Umbilical cord (tissue), 2 donors: Measurements from ENCODE around the gene METTL23. TPM values are rescaled to one million over a fixed set of nuclear protein-coding genes. Genes with fewer than 3 reads are reported as not detected.
"Not testable (repeated sequence)": the region's sequence is repeated elsewhere in the genome, so short reads cannot be mapped to it uniquely, and the experiment has no call there.

Experiments
- DNase-seq: peaks from one replicate; pipeline ENCODE4 v3.0.0-alpha.2; 2015; ENCODE audit warnings: low spot score
- total RNA-seq: library from RNA; depleted of rRNA; stranded (reverse); fragments of >200 nt; gene quantifications from one replicate; pipeline ENCODE4 v1.2.3, GENCODE V29; 2014; ENCODE audit warnings: low replicate concordance; ENCODE audit not compliant: insufficient read depth

The METTL23 gene
- total RNA-seq, 1 donor from 2014 or later: 16.9 TPM

DNA sequence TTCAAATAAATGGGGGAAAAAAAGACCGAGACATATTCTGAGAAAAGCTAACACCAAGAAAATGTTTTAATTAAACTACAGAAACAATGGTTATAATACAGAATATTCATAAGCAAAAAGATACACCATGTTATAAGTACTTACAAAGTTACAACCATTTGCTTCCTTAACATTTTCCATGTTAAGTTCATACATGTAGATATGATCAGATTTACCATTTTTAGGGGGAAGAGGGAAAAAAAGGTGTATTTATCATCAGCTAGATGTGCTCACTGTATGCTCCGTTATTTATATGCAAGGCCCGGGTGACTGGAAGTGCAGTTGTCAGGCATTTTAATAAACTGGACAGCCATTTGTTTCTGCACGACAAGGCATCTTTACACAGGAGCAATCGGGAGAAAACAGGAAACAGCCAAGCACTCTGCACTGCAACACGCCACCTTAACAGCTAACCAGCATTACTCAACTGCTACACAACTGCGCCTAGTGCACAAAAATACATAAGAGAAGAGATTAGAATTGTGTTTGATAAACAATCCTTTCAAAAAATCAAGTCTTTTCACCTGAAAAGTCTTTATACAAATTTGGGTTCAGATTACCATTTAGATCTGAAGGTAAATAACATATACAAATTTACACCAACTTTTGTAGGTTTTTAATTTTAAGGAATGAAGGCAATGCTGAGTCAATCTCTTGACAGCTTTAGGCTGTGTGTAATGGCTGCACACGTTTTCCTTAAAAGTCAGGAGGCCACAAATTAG, 7.6 kb downstream of the METTL23 start:
- no peak for DNase-seq

DNA sequence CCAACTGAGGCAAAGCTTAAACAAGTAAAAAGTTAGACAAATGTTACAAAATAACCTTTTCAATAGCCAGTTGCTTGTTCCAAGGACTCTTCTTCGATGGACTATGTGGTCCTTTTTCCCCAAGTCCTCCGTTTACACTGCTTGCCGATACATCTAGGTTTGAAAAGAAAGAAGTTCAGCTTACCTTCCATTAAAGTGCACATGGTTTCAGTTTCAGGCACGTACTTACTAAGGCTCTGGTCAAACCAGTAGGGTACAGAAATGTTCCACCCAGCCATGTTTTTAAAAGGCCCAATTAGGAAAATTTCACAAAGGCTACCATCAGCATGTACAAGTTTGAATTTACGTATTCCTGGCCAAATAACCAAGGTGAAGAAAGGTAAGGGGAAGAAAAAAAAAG, 8.4 kb downstream of the METTL23 start:
- DNase-seq: peak; percentile 30

- no peak for DNase-seq
Observed at GRCh38 chr17:76735586-76736348, 9.1 kb downstream of the METTL23 start.

DNA sequence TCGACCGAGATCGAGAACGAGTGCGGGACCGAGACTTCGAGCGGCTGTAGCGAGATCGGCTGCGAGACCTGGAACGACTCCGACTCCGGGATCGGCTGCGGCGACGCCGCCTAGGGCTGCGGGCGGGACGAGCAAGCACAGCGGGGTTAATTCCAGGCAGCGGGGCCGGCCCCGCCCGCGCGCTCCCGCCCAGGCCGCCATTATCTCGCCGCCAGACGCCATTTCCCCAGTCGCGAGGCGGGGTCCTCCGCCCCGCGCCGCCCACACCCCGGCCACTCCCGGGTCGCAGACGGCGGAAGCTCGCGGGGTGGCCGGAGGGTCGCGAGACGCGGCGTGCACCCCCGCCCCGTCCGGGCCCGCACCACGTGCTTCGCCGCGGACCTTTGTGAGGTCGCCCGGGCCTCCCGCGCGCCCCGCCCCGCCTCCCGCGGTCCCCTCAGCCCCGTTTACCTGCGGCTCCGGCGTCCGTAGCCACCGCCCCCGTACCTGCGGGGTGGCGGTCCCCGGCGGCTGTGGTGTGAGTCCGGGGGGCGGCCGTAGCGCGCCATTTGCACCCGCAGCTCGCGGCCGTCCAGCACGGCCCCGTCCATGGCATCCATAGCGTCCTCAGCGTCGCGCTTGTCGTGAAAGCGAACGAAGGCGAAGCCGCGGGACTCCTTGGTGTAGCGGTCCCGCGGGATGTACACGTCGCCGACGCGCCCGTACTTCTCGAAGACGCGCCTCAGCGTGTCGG, 9.9 kb downstream of the METTL23 start:
- DNase-seq: peak; percentile 79

GRCh38 chr17:76737082-76737675, 10.5 kb downstream of the METTL23 start, which contains the start of gene SRSF2:
SRSF2 (minus strand) TSS chr17:76737331; CDS start chr17:76737160, 171 bp downstream.
- peak; percentile 100 for DNase-seq

DNA sequence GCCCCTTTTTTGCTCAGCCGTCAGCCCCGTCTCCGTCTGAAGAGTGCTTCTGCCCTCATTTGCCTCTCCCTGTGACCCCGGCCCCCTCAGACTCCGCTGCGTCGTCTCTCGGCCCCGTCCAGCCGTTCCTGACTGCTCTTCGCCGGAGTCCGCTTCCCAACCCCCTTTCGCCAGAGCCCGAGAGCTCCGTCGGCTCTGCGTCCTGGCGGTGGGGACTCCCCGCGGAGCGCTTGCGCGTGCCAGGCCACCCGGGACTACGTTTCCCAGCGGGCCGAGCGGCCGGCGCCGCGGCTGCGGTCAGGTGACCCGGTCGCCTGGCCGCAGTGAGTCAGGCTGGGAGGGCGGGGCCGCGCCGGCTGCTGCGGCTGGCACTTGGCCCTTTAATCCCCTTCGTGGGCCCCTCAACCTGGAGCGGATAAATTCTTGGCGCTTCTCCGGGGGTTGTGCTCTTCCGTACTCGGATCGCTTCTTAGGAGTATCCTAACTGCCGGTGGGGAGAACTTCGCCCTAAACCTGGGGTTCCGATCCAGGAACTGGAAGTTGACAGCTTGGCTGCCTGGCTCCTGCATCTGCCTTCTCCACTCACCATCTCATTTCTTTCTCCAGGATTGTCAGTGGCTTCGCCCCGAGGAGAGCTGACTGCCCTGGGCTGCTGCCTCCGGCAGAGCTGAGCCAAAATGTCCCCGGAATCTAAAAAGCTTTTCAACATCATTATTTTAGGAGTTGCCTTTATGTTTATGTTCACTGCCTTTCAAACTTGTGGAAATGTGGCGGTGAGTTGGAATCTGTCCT, 11.2 kb downstream of the METTL23 start, which contains the start of gene MFSD11:
MFSD11 (plus strand) TSS at position 444 of the 792 bp plus-strand sequence; CDS start at position 678, 234 bp downstream.
- peak; percentile 98 for DNase-seq

- DNase-seq: peak; percentile 35
Observed at GRCh38 chr17:76738468-76738850, 11.8 kb downstream of the METTL23 start.

DNA sequence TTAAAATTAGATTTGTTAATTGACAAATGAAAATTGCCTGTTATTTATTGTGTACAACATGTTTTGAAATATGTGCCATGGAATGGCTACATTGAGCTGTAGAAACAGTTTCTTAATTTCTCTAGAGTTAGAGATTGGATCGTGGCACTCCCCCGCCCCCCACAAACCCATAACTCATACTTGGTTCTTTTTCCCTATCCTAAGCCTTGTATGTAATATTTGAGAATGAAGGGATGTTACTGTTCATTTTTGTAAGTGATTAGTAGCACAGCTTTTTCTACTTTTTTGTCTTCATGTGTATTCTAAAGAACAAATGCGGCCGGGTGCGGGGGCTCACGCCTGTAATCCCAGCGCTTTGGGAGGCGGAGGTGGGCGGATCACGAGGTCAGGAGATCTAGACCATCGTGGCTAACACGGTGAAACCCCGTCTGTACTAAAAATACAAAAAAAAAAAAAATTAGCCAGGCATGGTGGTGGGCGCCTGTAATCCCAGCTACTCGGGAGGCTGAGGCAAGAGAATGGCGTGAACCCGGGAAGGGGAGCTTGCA, 13.0 kb downstream of the METTL23 start:
- not testable (repeated sequence) for DNase-seq

- peak; percentile 76 for DNase-seq
Observed at GRCh38 chr17:76740329-76741118, 13.9 kb downstream of the METTL23 start.

DNA sequence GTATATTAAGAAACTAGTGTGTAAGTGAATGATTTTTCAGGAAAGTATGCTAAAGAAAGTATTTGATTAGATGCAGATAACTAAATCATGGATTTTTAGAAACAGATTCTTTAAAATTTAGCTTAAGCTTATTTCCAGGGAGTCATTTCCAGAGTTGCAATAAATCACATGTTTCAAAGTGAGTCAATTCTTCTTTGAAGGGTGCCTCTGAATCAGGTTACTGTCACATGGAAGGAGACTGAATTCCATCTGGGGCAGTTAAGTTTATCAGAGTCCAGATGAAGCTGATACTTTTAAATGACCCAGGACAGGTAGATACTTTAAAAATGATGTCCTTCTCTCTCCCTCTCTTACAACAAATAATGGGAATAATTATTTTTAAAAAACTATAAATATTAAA, 16.3 kb downstream of the METTL23 start:
- no peak for DNase-seq

GRCh38 chr17:76744747-76745146, 18.1 kb downstream of the METTL23 start:
- DNase-seq: no peak

DNA sequence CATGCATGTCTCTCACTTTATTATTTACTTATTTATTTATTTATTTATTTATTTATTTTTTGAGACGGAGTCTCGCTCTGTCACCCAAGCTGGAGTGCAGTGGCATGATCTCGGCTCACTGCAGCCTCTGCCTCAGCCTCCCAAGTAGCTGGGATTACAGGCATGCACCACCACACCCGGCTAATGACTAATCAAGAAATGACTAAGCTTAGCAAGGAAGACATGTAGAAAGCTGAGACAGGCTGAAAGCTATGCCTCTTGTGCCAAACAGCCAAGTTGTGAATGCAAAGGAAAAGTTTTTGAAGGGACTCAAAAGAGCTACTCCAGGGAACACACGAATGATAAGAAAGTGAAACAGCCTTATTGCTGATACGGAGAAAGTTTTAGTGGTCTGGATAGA, 19.1 kb downstream of the METTL23 start:
- not testable (repeated sequence) for DNase-seq

- DNase-seq: no peak
Observed at GRCh38 chr17:76747716-76748363, 21.2 kb downstream of the METTL23 start.

DNA sequence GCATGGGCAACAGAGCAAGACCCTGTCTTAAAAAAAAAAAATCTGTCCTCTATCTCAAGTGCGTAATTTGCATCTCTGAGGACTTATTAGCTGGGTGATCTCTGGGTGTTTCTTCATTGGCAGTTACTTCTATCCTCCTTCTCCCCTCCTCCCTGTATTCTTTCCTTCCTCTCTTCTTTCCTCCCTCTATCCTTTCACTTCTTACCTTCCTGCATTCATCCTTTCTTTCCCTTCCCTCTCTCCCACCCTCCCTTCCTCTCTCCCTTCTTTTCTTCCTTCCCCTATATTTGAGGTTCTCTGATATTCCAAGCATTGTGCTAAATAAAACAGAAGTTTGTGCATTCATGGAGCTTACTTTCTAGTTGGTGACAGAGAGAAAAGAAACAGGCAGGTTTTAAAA, 22.0 kb downstream of the METTL23 start:
- DNase-seq: no peak

GRCh38 chr17:76751416-76751993, 24.9 kb downstream of the METTL23 start:
- DNase-seq: no peak

- no peak for DNase-seq
Observed at GRCh38 chr17:76752006-76752405, 25.4 kb downstream of the METTL23 start.

DNA sequence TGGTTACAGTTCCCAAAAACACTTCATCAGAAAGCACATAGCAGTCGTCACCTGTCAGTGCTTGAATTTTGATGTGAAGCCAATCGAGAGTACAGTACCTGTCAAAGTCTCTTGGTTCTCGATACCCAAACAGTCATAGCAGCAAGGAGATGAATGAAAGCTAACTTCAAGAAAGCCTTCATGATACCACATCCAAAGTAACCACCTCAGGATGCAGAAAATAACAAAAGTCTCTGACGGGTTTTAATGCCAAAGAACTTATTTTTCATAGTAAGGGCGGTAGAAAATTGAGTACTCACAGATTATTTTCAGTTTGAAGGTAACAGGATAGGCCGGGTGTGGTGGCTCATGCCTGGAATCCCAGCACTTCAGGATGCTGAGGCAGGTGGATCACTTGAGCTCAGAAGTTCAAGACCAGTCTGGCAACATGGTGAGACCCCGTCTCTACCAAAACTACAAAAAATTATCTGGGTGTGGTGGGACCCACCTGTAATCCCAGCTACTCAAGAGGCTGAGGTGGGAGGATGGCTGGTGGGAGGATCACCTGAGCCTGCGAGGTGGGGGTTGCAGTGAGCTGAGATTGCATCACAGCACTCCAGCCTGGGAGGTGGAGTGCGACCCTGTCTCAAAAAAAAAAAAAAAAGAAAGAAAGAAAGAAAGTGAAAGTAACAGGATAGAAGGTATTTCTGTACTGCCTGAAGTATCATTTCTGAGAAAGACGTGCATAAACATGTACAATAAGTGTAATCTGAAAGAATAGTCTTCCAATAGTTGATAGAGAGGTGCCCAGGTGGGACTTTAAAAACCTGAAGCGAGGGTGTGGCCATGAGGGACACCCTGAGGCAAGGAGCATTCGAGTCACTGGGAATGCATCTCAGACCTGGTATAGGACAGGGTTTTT, 26.7 kb downstream of the METTL23 start:
- DNase-seq: no peak

- DNase-seq: no peak
Observed at GRCh38 chr17:76755285-76755684, 28.6 kb downstream of the METTL23 start.
